SK-N-SH (cell line): ENCODE results near the gene TRNAU1AP. TPM values are rescaled to one million over a fixed set of nuclear protein-coding genes. Genes with fewer than 3 reads are reported as not detected.
"Not testable (repeated sequence)": the region's sequence is repeated elsewhere in the genome, so short reads cannot be mapped to it uniquely, and the experiment has no call there.

ENCODE experiments used
- CTCF ChIA-PET: fragments of 300-600, 350-600 bp; formaldehyde crosslinking; extraction: SDS; loops from one replicate; lab custom pipeline; 2021; lab: Yijun Ruan, JAX
- POLR2A ChIA-PET: fragments of 350-600 bp; sonication (Branson Sonifier 250); formaldehyde crosslinking; extraction: SDS; loops from one replicate; lab custom pipeline; 2020; ENCODE audit warnings: antibody characterized with exemption, inconsistent platforms; lab: Yijun Ruan, JAX
- DNase-seq: peaks from one replicate; pipeline ENCODE4 v3.0.0; 2012
- H2AFZ ChIP-seq: fragments of 200-600 bp; sonication (generic); 2 replicates; pipeline ENCODE4 v1.8.1; 2016; ENCODE audit warnings: antibody characterized with exemption, mild to moderate bottlenecking, low read depth
- H3F3A ChIP-seq: fragments of 200-600 bp; sonication (generic); replicated peaks from 2 replicates; pipeline ENCODE3; 2016; ENCODE audit warnings: antibody characterized with exemption, mild to moderate bottlenecking; ENCODE audit not compliant: insufficient read depth
- H3K27ac ChIP-seq, 2 experiments: fragments of 200-500 bp in 1 of 2; fragments of 200-600 bp in 1 of 2; sonication (Bioruptor generic) in 1 of 2; sonication (generic), shearing (Covaris generic) in 1 of 2; 2 replicates each; pipeline versions ENCODE4 v1.5.1 to v1.6.1; 2014 to 2016; ENCODE audit warnings: low read depth in 2 of 2, inconsistent platforms in 1 of 2, low read length in 1 of 2, mild to moderate bottlenecking in 1 of 2, mixed read lengths in 1 of 2
- H3K27me3 ChIP-seq: fragments of 200-600 bp; sonication (generic), shearing (Covaris generic); 2 replicates; pipeline ENCODE4 v1.6.1; 2016; ENCODE audit warnings: mixed run types; ENCODE audit not compliant: insufficient read depth
- H3K36me3 ChIP-seq, 2 experiments: fragments of 200-500 bp in 1 of 2; fragments of 200-600 bp in 1 of 2; sonication (Bioruptor generic) in 1 of 2; sonication (generic) in 1 of 2; replicated peaks in 1 of 2; 2 replicates each; pipeline versions ENCODE3 to v1.5.1; 2014 to 2016; ENCODE audit warnings: low read length in 1 of 2, mild to moderate bottlenecking in 1 of 2; ENCODE audit not compliant: insufficient read depth in 2 of 2, control insufficient read depth in 1 of 2
- H3K4me1 ChIP-seq, 2 experiments: fragments of 200-500 bp in 1 of 2; fragments of 200-600 bp in 1 of 2; sonication (Bioruptor generic) in 1 of 2; sonication (generic), shearing (Covaris generic) in 1 of 2; 2 replicates each; pipeline versions ENCODE4 v1.5.1 to v1.6.1; 2014 to 2016; ENCODE audit warnings: low read depth in 1 of 2, low read length in 1 of 2, mixed run types in 1 of 2; ENCODE audit not compliant: insufficient read depth in 2 of 2, control insufficient read depth in 1 of 2
- H3K4me2 ChIP-seq: fragments of 200-600 bp; sonication (generic), shearing (Covaris generic); 2 replicates; pipeline ENCODE4 v1.6.1; 2017; ENCODE audit warnings: mixed run types
- H3K4me3 ChIP-seq, 2 experiments: fragments of 200-500 bp in 1 of 2; fragments of 200-600 bp in 1 of 2; sonication (Bioruptor generic) in 1 of 2; sonication (generic), shearing (Covaris generic) in 1 of 2; 2 replicates each; pipeline versions ENCODE4 v1.5.1 to v1.8.1; 2014 to 2016; ENCODE audit warnings: low read depth in 2 of 2, inconsistent platforms in 1 of 2, low read length in 1 of 2, mild to moderate bottlenecking in 1 of 2, mixed read lengths in 1 of 2, moderate library complexity in 1 of 2
- H3K79me2 ChIP-seq: fragments of 200-600 bp; sonication (generic); 2 replicates; pipeline ENCODE4 v1.8.1; 2017; ENCODE audit warnings: mild to moderate bottlenecking; ENCODE audit not compliant: insufficient read depth
- H3K9ac ChIP-seq: fragments of 200-600 bp; sonication (generic); 2 replicates; pipeline ENCODE4 v1.6.1; 2017; ENCODE audit warnings: mixed run types
- H3K9me2 ChIP-seq: fragments of 200-600 bp; sonication (generic); 2 replicates; pipeline ENCODE4 v1.6.1; 2017; ENCODE audit warnings: mixed run types
- H3K9me3 ChIP-seq: fragments of 200-600 bp; sonication (generic); 2 replicates; pipeline ENCODE4 v1.6.1; 2017; ENCODE audit warnings: mixed run types, mild to moderate bottlenecking, moderate library complexity
- H4K20me1 ChIP-seq: fragments of 200-600 bp; sonication (generic); 2 replicates; pipeline ENCODE4 v1.6.1; 2017; ENCODE audit warnings: mild to moderate bottlenecking, mixed run types; ENCODE audit not compliant: insufficient read depth
- EP300 ChIP-seq, 2 experiments: IDR thresholded peaks; 2 replicates each; pipeline versions ENCODE4 v1.4.0 to v1.6.1; 2012; ENCODE audit warnings: borderline replicate concordance in 1 of 2, low read depth in 1 of 2, low read length in 1 of 2
- EZH2phosphoT487 ChIP-seq: fragments of 200-600 bp; sonication (generic); IDR thresholded peaks from 2 replicates; pipeline ENCODE4 v1.6.1; 2017; ENCODE audit warnings: low read depth, mixed run types, mild to moderate bottlenecking, antibody characterized with exemption, moderate library complexity, borderline replicate concordance
- JUND ChIP-seq: IDR thresholded peaks from 2 replicates; pipeline ENCODE4 v1.4.0; 2012
- NFIC ChIP-seq: IDR thresholded peaks from 2 replicates; pipeline ENCODE4 v1.4.0; 2012; ENCODE audit warnings: borderline replicate concordance
- RAD21 ChIP-seq: IDR thresholded peaks from 2 replicates; pipeline ENCODE4 v1.6.1; 2012; ENCODE audit warnings: mild to moderate bottlenecking, low read length
- SMC3 ChIP-seq: IDR thresholded peaks from 2 replicates; pipeline ENCODE4 v1.6.1; 2012; ENCODE audit warnings: low read depth, low read length, improper control_type of control experiment
- TAF1 ChIP-seq: IDR thresholded peaks from 2 replicates; pipeline ENCODE4 v1.6.1; 2012; ENCODE audit warnings: low read depth, mild to moderate bottlenecking, low read length, moderate library complexity, borderline replicate concordance
- WGBS: methylation state at CpG from one replicate; pipeline ENCODE4 v1.1.6; 2017; ENCODE audit warnings: low lambda C conversion rate; 5-methylcytosine and 5-hydroxymethylcytosine counted together
- polyA plus RNA-seq, 3 experiments: library from polyadenylated mRNA; depleted of rRNA; stranded (reverse); fragments of >200 nt; gene quantifications; 2 replicates each; pipeline ENCODE4 v1.2.3, GENCODE V29; 2012
- TF ChIP-seq, protein P1 (sequence below): fragments of 150-350 bp; IDR thresholded peaks from 2 replicates; pipeline ENCODE4 v1.6.1; 2016; ENCODE audit warnings: mild to moderate bottlenecking, low read depth, low read length
- TF ChIP-seq, protein P2 (sequence below): IDR thresholded peaks from 2 replicates; pipeline ENCODE4; 2012
- TF ChIP-seq, protein P3 (sequence below): IDR thresholded peaks from 2 replicates; pipeline ENCODE4 v1.4.0; 2012; ENCODE audit warnings: low read depth
- TF ChIP-seq, protein P4 (sequence below): fragments of 200-600 bp; sonication (generic); IDR thresholded peaks from 2 replicates; pipeline ENCODE4 v1.6.1; 2017; ENCODE audit warnings: antibody characterized with exemption, mild to moderate bottlenecking, moderate library complexity
- TF ChIP-seq, protein P5 (sequence below): IDR thresholded peaks from 2 replicates; pipeline ENCODE4 v1.4.0; 2012; ENCODE audit warnings: low read depth, borderline replicate concordance

The TRNAU1AP gene
- polyA plus RNA-seq, 1 of the 3 experiments (the other 2 are of a cell fraction): 25.8 TPM

DNA sequence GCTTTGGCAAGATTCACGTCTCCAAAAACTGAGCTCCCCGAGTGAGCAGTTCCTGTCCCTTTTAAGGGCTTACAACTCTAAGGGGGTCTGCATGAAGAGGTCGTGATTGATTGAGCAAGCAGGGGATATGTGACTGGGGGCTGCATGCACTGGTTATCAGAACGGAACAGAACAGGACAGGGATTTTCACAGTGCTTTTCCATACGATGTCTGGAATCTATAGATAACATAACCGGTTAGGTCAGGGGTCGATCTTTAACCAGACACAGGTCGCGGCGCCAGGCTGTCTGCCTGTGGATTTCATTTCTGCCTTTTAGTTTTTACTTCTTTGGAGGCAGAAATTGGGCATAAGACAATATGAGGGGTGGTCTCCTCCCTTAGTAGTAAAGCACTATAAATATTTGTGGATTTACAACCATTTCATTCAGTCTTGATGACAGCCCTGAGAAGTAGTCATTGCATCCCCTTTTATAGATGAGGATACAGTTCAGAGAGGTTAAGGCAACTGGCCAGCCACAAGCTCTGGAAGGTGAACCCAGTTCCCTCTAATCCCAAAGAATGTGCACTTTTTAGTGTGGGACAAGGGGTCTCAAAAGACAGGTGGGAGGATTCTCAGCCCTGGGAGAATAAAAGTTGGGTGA, 27.8 kb upstream of the TRNAU1AP start:
- H3K4me3 ChIP-seq, H3K27me3 ChIP-seq, DNase-seq, H2AFZ ChIP-seq, H3K9me3 ChIP-seq, H3F3A ChIP-seq, H3K27ac ChIP-seq, H3K9ac ChIP-seq, H3K4me2 ChIP-seq, POLR2A ChIA-PET, H3K4me1 ChIP-seq, H3K9me2 ChIP-seq, H4K20me1 ChIP-seq, H3K36me3 ChIP-seq: not testable (repeated sequence)
- WGBS: 94% methylated on average over 10 of the region's 10 CpGs
- peaks cover 94% of the 10 kb centered on the region for H3K79me2 ChIP-seq
- CTCF ChIA-PET: interaction anchor here (1.1 to 1.3 kb wide), 2 partner anchors 116 to 277 kb away, joined by 3 read pairs; no protein-coding TSS in a partner anchor

DNA sequence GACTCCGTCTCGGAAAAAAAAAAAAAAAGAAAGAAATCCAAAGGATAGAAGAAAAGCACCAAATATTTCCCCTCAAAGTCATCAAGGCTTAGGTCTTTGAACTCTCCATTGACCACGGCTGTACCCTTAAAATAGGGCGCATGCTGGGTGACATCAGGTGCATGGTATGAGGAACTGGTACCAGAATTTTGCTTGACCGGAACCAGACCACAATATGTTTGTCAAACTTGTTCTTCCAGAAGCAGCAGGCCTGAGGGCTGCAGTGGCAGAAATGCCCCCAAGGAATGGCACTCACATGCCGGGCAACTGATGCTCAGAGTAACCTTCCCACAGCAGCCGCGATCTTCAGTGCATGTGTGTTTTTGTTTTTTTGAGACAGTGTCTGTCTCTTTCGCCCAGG, 26.0 kb upstream of the TRNAU1AP start:
- Histone ChIP-seq H3K9me2 (no peaks in the 10 kb centered on the region), H3K4me1 (no peaks in the 10 kb centered on the region), H3K9me3 (no peaks in the 10 kb centered on the region), H3K27me3 (no peaks in the 10 kb centered on the region), H3F3A (no peaks in the 10 kb centered on the region), H2AFZ (no peak overlapping the region), H4K20me1 (peaks cover 3% of the 10 kb centered on the region; the same call in 1 of the 2 replicates), H3K79me2 (peaks cover 80% of the 10 kb centered on the region), H3K36me3 (peaks cover 7 to 12% of the 10 kb centered on the region in 2 experiments), H3K9ac (no peak overlapping the region), H3K27ac (no peak overlapping the region), H3K4me2 (no peak overlapping the region), H3K4me3 (no peak overlapping the region)
- CTCF ChIA-PET: interaction anchor here (1.3 kb wide), 1 partner anchor 76 kb away, joined by 3 read pairs; no protein-coding TSS in a partner anchor
- no peak for TF ChIP-seq EP300 (IDR thresholded peaks at IDR 0.05; ENCODE audit: borderline replicate concordance in 1 of 2, low read depth in 1 of 2, low read length in 1 of 2)
- no peak for TF ChIP-seq JUND
- TF ChIP-seq SMC3: no peak
- TF ChIP-seq TAF1: no peak
- TF ChIP-seq EZH2phosphoT487: no peak
- TF ChIP-seq, protein P1, sequence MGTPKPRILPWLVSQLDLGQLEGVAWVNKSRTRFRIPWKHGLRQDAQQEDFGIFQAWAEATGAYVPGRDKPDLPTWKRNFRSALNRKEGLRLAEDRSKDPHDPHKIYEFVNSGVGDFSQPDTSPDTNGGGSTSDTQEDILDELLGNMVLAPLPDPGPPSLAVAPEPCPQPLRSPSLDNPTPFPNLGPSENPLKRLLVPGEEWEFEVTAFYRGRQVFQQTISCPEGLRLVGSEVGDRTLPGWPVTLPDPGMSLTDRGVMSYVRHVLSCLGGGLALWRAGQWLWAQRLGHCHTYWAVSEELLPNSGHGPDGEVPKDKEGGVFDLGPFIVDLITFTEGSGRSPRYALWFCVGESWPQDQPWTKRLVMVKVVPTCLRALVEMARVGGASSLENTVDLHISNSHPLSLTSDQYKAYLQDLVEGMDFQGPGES: no peak
- TF ChIP-seq, protein P2, sequence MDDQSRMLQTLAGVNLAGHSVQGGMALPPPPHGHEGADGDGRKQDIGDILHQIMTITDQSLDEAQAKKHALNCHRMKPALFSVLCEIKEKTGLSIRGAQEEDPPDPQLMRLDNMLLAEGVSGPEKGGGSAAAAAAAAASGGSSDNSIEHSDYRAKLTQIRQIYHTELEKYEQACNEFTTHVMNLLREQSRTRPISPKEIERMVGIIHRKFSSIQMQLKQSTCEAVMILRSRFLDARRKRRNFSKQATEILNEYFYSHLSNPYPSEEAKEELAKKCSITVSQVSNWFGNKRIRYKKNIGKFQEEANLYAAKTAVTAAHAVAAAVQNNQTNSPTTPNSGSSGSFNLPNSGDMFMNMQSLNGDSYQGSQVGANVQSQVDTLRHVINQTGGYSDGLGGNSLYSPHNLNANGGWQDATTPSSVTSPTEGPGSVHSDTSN: no peak
- no peak for TF ChIP-seq NFIC
- 80% methylated on average over 9 of the region's 9 CpGs for WGBS
- no peak for DNase-seq
- POLR2A ChIA-PET: no interaction called here

DNA sequence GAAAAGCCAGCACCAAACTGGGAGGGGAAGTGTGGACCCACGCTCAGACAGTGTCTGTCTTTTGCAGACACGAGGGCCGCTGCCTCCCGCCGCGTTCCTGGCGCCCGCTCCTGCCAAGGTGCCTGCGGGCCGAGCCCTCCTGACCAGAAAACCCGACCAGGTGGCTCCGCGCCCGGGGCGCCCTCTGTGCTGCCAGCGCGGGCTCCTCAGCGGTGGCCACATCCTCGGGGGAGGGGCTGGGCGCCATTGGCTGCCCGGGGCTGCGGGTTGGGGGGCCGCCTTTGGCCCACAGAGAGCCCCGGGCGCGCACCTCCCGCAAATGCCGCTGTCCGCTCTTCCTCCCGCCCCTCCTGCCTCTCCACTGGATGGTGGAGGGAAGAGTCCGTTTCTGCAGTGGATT, 22.4 kb upstream of the TRNAU1AP start:
- 96% methylated on average over 3 of the region's 31 CpGs for WGBS
- DNase-seq: peak; percentile 35
- Histone ChIP-seq H3K4me1 (no peaks in the 10 kb centered on the region), H3K36me3 (peaks cover 7 to 25% of the 10 kb centered on the region in 2 experiments), H3F3A (no peaks in the 10 kb centered on the region), H3K79me2 (peaks cover 45% of the 10 kb centered on the region), H3K27me3 (no peaks in the 10 kb centered on the region), H3K9ac (no peak overlapping the region), H3K9me3 (no peaks in the 10 kb centered on the region), H3K4me2 (no peak overlapping the region), H3K9me2 (no peaks in the 10 kb centered on the region), H4K20me1 (no peaks in the 10 kb centered on the region), H3K4me3 (no peak overlapping the region), H2AFZ (no peak overlapping the region), H3K27ac (no peak overlapping the region)
- ChIA-PET POLR2A (no interaction called here), CTCF (no interaction called here)
- TF ChIP-seq, protein P2: no peak
- TF ChIP-seq, protein P1: no peak
- no peak for TF ChIP-seq RAD21
- TF ChIP-seq, protein P3, sequence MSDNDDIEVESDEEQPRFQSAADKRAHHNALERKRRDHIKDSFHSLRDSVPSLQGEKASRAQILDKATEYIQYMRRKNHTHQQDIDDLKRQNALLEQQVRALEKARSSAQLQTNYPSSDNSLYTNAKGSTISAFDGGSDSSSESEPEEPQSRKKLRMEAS: no peak
- no peak for TF ChIP-seq EP300 (IDR thresholded peaks at IDR 0.05; ENCODE audit: borderline replicate concordance in 1 of 2, low read depth in 1 of 2, low read length in 1 of 2)
- TF ChIP-seq, protein P4, sequence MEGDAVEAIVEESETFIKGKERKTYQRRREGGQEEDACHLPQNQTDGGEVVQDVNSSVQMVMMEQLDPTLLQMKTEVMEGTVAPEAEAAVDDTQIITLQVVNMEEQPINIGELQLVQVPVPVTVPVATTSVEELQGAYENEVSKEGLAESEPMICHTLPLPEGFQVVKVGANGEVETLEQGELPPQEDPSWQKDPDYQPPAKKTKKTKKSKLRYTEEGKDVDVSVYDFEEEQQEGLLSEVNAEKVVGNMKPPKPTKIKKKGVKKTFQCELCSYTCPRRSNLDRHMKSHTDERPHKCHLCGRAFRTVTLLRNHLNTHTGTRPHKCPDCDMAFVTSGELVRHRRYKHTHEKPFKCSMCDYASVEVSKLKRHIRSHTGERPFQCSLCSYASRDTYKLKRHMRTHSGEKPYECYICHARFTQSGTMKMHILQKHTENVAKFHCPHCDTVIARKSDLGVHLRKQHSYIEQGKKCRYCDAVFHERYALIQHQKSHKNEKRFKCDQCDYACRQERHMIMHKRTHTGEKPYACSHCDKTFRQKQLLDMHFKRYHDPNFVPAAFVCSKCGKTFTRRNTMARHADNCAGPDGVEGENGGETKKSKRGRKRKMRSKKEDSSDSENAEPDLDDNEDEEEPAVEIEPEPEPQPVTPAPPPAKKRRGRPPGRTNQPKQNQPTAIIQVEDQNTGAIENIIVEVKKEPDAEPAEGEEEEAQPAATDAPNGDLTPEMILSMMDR: no peak
- TF ChIP-seq, protein P5, sequence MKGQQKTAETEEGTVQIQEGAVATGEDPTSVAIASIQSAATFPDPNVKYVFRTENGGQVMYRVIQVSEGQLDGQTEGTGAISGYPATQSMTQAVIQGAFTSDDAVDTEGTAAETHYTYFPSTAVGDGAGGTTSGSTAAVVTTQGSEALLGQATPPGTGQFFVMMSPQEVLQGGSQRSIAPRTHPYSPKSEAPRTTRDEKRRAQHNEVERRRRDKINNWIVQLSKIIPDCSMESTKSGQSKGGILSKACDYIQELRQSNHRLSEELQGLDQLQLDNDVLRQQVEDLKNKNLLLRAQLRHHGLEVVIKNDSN: no peak
